ELR (cell line): ENCODE measurements around the gene COX14.

Experiments
- DNase-seq: peaks from one replicate; pipeline ENCODE4 v3.0.0-alpha.2; 2015; ENCODE audit warnings: low read depth

COX14 gene

GRCh38 chr12:50084775-50085614, 27.0 kb upstream of the COX14 start, which contains the start of gene SMARCD1:
SMARCD1 (plus strand) TSS chr12:50085342; CDS start chr12:50085370, 28 bp downstream.
- DNase-seq = peak; percentile 94

GRCh38 chr12:50085615-50086072, 26.4 kb upstream of the COX14 start:
- DNase-seq = peak; percentile 21

DNA sequence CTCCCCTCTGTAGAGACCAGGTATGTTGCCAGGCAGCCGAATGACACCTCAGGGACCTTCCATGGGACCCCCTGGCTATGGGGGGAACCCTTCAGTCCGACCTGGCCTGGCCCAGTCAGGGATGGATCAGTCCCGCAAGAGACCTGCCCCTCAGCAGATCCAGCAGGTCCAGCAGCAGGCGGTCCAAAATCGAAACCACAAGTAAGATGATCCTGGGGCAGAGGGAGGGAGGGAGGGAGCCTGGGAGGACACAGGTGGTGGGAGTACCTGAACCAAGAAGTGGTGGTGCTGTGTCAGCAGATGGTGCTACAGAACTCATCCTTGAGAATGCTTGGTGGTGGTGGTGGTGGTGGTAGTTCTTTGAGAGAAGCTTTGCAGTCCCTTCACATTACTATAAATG, 25.9 kb upstream of the COX14 start:
- no peak for DNase-seq

DNA sequence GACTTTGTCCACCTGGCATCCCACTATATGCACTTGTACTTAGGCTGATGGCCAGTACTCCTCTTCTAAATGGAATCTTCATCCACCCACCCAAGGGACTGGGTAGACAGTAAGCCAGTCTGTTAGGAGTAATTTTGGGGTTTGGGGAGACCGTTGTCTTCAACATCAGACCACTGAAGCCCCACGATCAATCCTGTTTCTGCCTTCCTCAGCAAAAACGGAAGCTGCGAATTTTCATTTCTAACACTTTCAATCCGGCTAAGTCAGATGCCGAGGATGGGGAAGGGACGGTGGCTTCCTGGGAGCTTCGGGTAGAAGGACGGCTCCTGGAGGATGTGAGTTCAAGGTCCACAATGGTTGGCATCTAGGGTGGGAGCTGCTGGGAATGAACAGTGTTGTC, 24.9 kb upstream of the COX14 start:
- DNase-seq = no peak

DNA sequence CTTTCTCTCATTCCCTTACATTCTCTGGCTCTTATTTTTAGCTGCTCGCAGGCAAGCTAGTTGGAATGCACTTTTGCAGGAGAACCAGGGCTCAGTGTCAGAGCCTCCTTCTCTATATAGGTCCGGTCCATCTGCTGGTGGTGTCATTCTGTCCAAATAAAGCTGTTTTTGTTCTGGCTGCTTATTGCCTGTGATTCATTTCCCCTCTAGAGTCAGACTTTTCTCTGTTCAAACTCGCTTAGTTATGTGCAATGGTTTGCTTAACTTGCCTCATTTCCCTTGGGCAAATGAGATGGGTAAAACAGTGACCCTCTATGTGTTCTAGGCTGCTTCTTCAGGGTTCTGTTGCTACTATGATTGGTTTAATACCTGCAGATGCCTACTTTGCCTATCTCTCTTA, 24.0 kb upstream of the COX14 start:
- peak; percentile 89 for DNase-seq

GRCh38 chr12:50088577-50089335, 23.3 kb upstream of the COX14 start:
- peak; percentile 77 for DNase-seq

- no peak for DNase-seq
Observed at GRCh38 chr12:50089730-50090129, 22.3 kb upstream of the COX14 start.

GRCh38 chr12:50090391-50090790, 21.6 kb upstream of the COX14 start:
- no peak for DNase-seq

- DNase-seq = no peak
Observed at GRCh38 chr12:50097952-50098351, 14.1 kb upstream of the COX14 start.

GRCh38 chr12:50099302-50100008, 12.6 kb upstream of the COX14 start:
- peak; percentile 71 for DNase-seq

GRCh38 chr12:50100561-50100960, 11.5 kb upstream of the COX14 start:
- no peak for DNase-seq

- DNase-seq = peak; percentile 73
Observed at GRCh38 chr12:50101663-50102062, 10.4 kb upstream of the COX14 start.

DNA sequence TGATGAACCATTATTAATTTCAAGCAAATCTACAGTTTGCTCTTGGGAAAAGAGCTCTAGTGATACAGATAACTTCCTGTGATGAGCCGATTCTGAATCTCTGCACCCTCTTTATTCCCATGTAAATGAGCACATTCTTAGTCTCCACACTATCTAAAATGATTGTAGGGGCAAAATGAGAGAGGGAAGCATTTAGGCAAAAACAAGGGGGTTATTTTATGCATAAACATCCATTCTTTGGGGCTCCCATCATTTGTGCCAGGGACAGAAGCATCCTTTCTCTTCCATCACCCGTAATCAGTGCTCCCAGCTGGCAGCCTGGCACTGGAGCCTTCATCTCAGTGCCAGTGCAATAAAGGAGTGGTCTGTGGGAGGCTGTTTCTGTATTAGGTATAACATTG, 9.9 kb upstream of the COX14 start:
- DNase-seq = no peak

- DNase-seq = no peak
Observed at GRCh38 chr12:50102646-50103309, 9.3 kb upstream of the COX14 start.

DNA sequence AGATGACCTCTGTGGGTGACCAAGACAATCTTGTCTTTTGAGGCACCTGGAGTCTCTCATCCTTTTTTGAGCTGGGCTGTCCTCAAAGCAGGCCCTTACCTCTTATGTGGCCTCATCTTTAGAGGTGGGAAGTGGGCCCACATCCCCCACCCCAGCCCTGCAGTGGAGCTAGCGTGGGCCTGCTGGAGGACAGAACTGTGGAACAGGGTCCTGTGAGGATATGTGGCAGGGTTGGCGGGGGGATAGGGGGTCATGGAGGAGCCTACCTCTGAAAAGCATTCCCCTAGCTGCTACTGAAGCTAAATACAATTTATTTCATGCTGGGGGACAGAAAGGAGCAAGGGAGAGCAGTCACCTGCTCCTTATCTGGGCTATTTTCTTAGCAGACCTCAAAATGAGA, 8.7 kb upstream of the COX14 start:
- no peak for DNase-seq

- peak; percentile 57 for DNase-seq
Observed at GRCh38 chr12:50103767-50104321, 8.2 kb upstream of the COX14 start, which contains the start of gene GPD1. GPD1 (plus strand) TSS chr12:50104008; CDS start chr12:50104051, 43 bp downstream.

- DNase-seq = no peak
Observed at GRCh38 chr12:50104417-50105366, 7.3 kb upstream of the COX14 start.

GRCh38 chr12:50105913-50106450, 6.1 kb upstream of the COX14 start:
- DNase-seq = no peak

DNA sequence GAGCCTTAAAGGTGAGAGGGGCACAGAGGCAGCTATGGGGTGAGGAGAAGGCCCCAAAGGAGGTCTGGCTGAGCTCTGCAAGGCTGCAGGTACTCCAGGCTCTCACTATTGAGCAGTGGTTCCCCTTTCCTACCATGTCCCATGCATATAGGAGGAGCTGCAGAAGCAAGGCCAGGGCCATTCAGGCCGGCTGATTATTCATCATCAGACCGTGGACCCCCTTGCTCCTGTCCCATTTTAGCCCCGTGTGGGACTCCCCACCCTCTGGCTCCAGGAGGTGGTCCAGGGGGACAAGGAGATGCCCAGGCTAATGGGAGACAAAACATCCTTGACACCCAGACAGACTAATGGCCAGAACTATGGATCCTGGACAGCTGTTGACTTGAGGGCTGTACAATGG, 5.1 kb upstream of the COX14 start:
- DNase-seq = no peak
